MV-4-11 (cell line): ENCODE data around the gene TFR2.
"Not testable (repeated sequence)": the region's sequence is repeated elsewhere in the genome, so short reads cannot be mapped to it uniquely, and the experiment has no call there.

Source experiments
- DNase-seq: peaks from one replicate; lab custom pipeline; 2025; lab: John Stamatoyannopoulos, UW

TFR2 gene

DNA sequence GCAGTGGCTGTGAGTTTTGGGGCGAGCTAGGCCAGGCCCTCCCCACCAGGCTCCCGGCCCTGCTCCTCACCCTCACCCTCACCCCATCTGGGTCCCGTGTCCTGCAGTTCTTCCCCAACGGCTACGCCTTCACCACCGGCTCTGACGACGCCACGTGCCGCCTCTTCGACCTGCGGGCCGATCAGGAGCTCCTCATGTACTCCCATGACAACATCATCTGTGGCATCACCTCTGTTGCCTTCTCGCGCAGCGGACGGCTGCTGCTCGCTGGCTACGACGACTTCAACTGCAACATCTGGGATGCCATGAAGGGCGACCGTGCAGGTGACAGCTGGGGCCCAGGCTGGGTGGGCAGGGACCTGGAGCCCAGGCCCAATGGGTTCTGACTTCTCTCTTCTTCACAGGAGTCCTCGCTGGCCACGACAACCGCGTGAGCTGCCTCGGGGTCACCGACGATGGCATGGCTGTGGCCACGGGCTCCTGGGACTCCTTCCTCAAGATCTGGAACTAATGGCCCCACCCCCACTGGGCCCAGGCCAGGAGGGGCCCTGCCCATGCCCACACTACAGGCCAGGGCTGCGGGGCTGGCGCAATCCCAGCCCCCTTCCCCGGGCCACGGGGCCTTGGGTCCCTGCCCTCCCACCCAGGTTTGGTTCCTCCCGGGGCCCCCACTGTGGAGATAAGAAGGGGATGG, 37.1 kb upstream of the TFR2 start:
- DNase-seq: peak; percentile 19

DNA sequence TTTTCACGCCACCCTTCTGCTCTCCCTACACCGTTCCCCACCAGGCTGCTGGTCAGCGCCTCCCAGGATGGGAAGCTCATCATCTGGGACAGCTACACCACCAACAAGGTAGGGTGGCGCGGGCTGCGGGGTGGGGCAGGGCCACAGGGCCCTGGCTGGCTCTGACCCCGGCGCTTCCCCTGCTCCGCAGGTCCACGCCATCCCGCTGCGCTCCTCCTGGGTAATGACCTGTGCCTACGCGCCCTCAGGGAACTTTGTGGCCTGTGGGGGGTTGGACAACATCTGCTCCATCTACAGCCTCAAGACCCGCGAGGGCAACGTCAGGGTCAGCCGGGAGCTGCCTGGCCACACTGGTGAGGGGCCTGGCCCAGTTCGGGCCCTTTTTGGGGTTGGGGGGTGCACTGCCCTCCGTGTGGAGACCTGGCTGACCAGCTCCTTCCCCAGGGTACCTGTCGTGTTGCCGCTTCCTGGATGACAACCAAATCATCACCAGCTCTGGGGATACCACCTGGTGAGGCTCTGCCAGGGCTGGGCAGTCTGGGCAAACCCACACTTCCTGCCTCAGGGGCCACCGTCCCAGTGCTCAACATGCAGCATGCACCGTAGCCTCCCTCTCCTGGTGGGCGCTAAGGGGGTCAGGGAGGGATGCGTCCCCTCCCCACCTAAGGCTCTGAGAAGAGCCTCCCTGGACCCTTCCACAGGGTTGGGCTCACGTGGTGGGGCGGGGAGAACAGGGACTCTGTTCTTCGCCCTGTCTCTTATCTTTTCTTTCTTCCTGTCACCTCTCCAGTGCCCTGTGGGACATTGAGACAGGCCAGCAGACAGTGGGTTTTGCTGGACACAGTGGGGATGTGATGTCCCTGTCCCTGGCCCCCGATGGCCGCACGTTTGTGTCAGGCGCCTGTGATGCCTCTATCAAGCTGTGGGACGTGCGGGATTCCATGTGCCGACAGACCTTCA, 36.2 kb upstream of the TFR2 start:
- no peak for DNase-seq

DNA sequence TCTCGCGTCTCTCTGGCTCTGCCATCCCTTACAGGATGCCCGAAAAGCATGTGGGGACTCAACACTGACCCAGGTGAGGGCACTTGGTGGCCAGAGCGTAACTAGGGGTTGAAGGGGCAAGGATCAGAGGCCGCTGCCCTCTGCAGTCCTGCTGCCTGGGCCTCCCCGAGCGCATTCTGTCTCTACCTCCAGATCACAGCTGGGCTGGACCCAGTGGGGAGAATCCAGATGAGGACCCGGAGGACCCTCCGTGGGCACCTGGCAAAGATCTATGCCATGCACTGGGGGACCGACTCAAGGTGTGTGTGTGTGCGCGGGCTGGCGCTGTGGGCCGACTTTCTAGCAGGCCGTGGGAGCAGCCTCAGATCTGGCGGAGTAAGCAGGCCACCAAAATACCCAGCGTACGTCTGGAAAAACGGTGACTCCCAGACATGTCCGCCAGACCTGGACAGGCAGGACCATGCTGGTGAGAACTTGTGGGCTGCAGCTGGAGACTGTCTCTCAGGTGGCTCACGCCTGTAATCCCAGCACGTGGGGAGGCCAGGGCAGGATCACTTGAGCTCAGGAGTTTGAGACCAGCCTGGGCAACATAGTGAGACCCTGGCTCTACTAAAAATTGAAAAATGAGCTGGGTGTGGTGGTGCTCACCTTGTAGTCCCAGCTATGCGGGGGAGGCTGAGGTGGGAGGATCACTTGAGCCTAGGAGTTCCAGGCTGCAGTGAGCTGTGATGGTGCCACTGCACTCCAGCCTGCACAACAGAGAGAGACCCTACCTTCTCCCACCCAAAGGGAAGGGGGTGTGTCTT, 35.4 kb upstream of the TFR2 start:
- DNase-seq: no peak

DNA sequence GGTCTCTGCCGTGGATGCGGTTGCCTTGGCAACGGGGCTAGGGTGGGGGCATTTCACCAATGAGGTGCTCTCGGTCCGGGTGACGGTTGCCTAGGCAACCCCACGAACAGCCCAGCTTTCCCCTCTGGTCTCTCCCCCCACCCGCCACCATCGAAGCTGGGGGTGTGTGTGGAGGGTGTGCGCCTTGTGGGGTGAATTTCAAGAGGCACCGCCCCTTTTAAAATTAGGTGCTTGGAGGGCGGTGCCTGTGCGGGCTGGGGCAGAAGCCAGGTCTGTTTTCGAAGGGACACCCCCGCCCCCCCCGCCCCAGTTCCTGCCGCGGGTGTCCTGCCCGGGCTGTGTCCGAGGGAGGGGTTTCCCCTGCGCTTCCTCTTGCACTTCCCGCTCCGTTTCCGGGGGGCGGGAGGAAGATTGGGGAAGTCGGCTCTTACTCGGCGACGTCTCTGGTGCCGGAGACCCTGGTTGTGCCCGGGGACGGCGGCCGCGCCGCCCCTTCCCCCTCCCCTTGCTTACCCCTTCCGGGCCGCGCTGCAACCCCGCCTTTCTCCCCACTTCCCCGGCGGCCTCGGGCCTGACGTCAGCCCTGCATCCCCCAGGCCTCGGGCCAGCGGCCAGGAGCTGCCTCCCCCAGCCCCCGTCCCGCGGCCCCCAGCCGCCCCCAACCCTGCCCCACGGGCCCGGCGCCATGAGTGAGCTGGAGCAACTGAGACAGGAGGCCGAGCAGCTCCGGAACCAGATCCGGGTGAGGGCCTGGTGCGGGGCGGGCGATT, 34.4 kb upstream of the TFR2 start:
- DNase-seq: peak; percentile 62

DNA sequence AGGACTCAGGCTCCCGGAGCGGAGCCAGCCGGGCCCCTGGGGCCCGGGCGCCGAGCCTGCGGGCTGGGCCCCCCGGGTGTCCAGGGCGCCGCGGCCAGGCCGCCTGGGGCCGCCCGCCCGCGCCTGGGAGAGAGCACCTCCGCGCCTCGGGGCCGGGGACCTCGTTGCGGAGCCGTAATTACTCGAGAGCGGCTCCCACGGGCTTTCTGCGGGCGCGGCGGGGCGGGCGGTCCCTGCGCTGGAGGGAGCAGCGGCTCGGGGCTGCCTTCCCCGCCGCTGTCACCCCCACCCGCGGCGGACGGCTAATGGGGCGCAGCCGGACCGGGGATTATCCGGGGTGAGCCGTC, 33.7 kb upstream of the TFR2 start:
- no peak for DNase-seq

DNA sequence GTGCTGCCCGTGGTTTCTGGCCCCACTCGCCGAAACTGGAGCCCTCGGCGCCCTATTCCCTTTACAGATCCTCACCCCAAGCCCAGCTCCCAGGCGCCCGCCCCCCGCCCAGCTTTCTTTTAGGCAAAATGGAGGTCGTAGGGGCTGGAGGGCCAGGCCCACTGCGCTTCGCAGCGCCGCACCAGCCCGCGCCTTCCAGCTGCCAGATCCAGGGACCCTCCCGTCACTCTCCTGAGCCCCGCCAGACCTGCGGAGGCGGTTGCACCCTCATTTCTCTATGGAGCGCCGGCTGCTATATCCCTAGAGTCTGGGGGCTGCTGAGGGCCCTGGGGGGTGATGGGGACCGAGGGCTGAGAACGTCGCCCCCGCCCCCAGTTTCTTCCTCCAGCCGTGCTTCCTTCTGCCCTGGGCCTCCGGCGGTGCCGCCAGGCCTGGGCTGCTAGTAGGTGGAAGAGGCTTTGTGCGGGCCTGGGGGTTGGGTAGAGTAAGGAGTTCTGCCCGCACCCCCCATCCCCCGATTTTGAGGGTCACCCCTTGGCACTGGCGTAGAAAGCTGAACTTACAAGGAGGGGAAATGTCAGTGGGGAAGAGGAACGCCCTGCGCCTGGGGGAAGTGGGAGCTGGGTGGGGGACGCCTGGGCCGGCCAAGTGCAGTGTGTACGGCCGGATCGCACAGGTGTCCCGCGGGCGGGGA, 33.2 kb upstream of the TFR2 start:
- no peak for DNase-seq

DNA sequence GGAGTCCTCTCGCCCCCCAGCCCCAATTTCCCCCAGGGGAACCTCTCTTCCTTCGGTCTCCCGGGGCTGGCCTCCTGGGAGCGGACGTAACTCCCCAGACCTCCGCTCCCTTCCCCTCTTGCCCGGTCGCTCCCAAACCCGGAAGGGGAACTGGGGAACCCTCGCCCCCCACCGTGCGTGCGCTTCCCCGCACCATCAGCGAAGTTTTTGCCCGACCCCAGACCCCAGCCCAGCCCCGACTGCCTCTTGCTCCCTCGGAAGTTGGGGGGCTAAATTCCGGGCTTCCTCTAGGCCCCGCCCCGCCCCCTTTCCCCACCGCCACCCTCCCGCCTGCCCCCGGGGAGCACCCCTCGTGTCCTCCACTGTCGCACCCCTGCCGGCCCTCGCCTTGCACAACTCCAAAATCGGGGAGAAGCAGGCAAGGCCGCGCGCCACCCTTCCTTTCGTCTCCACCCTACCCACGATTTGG, 32.6 kb upstream of the TFR2 start:
- DNase-seq: no peak

DNA sequence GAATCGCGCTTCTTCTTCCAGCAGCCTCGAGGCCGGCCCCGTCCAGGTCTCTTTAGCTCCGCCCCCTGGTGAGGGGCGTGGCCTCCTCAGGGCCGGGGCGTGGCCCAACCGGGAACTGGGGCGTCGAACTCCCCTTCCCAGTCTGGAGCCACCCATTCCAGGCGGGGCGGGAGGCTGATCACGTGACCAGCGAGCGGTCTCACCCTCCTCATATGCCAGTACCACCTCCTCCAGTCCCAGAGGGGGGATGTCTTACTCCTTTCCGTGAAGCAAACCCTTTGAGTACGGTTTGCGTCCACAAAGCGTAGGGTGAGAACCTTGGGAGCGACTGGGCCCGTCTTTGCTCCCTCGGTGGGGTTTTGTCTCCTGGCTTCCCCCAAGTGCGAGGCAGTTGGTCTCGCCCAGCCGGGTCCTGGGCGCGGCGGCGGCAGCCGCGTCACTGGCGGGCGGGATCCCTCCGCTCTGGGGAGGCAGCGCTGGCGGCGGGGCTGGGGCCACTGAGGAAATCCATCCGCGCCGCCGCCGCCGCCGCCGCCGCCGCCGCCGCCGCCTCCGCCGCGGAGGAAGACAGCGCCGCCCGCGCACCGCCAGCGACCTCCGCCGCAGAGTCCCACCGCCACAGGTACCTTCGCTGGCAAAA, 32.1 kb upstream of the TFR2 start, which contains the start of gene GNB2:
TSS of gene GNB2 (plus strand) at position 439 of the 640 bp plus-strand sequence. CDS start 2,526 bp downstream, outside the sequence.
- DNase-seq: peak; percentile 97

DNA sequence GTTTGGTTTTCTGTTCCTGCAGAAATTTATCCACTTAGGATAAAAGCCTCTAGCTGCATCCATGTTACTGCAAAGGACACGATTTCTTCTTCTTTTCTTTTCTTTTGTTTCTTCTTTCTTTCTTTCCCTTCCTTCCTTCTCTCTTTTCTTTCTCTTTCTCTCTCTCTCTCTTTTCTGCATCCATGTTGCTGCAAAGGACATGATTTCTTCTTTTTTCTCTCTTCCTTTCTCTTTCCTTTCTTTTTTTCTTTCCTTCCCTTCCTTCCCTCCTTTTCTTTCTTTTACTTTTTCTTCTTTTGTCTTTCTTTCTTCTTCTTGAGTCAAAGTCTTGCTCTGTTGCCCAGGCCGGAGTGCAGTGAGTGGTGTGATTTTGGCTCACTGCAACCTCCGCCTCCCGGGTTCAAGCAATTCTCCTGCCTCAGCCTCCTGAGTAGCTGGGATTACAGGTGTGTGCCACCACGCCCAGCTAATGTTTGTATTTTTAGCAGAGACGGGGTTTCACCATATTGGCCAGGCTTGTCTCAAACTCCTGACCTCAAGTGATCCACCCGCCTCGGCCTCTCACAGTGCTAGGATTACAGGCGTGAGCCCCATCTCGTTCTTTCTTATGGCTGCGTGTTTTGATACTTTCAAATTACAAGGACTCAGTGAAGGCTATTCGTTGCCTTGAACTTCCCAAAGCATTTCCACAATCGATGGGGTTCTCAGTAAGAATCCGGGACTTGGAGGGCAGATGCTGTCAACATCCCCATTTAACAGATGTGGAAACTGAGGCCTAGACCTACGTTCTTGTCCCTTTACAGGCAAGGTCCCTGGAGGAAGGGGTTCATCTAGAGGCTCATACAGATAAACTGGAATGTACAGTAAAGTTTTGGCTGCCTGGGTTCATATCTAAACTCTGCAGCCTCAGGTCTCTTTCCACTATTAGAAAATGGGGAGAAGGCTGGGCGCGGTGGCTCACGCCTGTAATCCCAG, 30.3 kb upstream of the TFR2 start:
- no peak for DNase-seq

DNA sequence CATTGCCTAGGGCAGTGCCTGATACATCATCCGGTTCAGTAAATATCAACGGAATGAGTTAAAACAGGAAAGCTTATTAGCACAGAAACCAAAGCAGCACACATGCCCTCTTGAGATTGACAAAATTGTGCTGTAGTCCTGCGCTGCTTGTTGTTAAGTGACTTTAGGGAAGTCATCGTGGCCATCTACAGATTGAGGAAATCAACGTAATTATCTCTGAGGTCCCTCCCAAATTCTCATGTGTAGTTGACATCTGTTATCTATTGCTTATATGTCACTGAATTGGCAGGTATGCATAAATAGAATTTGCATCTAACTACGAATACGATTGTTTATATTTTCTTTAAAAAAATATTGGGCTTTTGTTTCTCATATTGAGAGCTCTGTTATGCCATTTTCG, 28.7 kb upstream of the TFR2 start:
- no peak for DNase-seq

DNA sequence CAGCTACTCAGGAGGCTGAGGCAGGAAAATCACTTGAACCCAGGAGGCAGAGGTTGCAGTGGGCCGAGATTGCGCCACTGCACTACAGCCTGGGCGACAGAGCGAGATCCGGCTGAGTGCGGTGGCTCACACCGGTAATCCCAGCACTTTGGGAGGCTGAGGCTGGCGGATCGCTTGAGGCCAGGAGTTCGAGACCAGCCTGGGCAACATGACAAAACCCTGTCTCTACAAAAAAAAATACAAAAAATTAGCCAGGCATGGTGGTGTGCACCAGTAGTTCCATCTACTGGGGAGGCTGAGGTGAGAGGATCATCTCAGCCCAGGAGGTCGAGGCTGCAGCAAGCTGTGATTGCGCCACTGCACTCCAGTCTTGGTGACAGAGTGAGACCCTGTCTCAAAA, 27.8 kb upstream of the TFR2 start:
- not testable (repeated sequence) for DNase-seq

DNA sequence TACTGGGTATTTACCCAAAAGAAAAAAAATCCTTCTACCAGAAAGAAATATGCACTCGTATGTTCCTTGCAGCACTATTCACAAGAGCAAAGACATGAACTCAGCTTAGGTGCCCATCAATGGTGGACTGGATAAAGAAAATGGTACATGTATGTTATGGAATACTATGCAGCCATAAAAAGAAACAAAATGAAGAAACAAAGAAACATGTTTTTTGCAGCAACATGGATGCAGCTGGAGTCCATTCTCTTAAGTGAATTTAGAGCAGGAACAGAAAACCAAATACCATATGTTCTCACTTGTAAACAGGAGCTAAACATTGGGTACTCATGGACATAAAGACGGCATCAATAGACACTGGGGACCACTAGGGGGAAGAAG, 26.7 kb upstream of the TFR2 start:
- DNase-seq: no peak

DNA sequence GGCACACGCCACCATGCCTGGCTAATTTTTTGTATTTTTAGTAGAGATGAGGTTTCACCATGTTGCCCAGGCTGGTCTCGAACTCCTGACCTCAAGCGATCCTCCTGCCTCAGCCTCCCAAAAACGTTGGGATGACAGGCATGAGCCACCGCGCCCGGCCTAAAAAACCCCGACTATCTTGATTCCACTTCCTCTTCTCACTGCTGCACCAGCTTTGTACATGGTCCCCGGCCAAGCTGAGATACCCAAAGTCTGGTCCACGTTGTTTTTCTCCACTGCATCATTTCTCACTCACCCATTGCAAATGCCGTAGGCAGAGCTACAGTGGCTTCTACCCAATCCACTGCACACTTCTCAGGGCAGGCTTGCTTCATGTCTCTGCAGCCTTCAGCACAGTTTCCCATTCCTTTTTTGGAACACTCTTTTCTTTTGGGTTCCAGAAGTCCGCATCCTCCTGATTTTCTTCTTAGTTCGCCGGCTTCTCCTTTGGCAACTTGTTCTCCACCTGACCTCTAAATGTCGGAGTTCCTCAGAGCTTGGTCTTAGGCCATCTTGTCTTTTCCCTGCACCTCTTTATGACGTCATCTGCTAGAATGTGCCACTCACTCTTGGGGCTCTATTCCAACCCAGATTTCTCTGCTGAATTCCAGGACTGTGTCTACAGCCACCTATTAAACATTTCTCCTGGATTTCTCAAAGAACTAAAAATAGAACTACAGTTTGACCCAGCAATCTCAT, 26.1 kb upstream of the TFR2 start:
- DNase-seq: peak; percentile 54

DNA sequence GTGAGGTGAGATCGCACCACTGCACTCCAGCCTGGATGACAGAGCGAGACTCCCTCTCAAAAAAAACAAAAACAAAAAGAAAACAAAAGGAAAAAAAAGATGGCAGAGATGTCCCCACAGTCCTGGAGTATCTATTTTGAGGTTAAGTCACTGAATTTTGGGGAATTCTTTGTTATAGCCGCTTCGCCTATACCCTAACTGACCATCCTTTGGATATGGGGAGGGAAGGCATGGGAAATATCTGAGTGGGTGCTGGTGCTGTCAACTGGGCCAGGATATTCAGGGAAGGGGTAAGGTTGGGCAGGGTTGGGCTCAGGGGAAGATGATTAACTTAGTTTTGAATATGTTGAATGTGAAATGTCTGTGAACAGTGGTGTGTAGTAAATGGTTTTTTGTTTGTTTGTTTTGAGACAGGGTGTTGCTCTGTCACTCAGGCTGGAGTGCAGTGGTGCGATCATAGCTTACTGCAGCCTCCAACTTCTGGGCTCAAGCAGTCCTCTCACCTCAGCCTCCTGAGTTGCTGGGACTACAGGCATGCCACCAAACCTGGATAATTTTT, 23.9 kb upstream of the TFR2 start:
- no peak for DNase-seq

DNA sequence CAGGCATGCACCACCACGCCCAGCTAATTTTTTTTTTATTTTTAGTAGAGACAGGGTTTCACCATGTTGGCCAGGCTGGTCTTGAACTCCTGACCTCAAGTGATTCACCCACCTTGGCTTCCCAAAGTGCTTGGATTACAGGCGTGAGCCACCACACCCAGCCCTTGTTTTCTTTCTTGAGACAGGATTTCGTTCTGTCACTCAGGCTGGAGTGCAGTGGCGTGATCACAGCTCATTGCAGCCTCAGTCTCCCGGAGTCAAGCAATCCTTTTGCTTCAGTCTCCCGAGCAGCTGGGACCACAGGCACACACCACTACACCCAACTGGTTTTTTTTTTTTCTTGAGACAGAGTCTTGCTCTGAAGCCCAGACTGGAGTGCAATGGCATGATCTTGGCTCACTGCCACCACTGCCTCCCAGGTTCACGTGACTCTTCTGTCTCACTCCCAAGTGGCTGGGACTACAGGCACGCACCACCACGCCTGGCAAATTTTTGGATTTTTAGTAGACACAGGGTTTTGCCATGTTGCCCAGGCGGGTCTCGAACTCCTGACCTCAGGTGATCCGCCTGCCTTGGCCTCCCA, 20.9 kb upstream of the TFR2 start:
- DNase-seq: not testable (repeated sequence)

DNA sequence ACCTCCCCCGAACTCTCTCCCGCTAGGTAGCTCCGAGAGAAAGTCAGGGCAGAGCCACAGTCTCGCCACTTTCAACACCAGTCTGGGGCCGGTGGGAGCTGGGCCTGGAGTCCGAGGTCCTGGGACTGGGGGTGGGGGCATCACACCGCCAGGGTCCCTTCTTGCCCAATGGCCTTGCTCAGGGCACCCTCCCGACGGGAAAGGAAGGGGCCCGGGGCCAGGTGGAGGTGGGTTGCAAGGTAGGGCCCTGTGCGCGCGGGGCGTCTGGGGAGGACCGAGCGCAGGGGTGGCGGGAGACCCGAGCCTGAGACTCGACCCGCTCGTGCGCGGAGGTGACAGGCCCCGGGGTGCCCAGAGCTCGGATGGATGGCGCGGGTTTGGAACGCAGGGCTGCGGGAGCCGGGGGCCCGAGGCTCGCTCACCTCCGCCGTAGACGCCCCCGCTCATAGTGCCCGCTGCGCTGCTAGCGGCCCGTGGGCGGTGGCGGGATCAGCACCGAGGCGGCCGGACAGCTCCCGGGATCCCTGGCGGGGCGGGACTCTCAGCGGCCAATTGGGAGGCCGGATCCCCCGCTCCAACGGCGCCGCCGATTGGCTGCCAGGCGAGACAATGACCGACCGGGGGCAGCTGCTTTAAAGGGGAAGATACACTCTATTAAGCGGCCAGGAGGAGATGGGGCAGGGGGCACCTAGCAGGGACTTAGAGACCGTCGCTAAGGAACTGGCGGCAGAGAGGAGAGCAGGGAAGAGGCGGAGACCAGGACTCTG, 14.7 kb upstream of the TFR2 start, which contains the start of gene ACTL6B:
TSS of gene ACTL6B (minus strand) at position 541 of the 767 bp plus-strand sequence. CDS start at position 447, 94 bp downstream.
- DNase-seq: no peak
